ENCODE data around the gene NXNL2.

The NXNL2 gene

GRCh38 chr9:88533951-88534455 lies 975 bp upstream of the NXNL2 start:
- peak; percentile 25 for DNase-seq

GRCh38 chr9:88535226-88536022 lies 446 bp downstream of the NXNL2 start:
- DNase-seq: peak; percentile 15

GRCh38 chr9:88536023-88536324 lies 996 bp downstream of the NXNL2 start:
- DNase-seq: no peak

GRCh38 chr9:88536951-88537760 lies 2.2 kb downstream of the NXNL2 start:
- no peak for DNase-seq

- peak; percentile 80 for DNase-seq
These were observed 2.7 kb downstream of the NXNL2 start for GRCh38 chr9:88537761-88538091.

GRCh38 chr9:88538311-88539085 lies 3.5 kb downstream of the NXNL2 start:
- DNase-seq: no peak

GRCh38 chr9:88539246-88539645 lies 4.3 kb downstream of the NXNL2 start:
- no peak for DNase-seq

- no peak for DNase-seq
These were observed 5.3 kb downstream of the NXNL2 start for GRCh38 chr9:88540251-88540763.

GRCh38 chr9:88544245-88544644 lies 9.3 kb downstream of the NXNL2 start:
- no peak for DNase-seq

- no peak for DNase-seq
These were observed 16.7 kb downstream of the NXNL2 start for GRCh38 chr9:88551546-88552137.

- no peak for DNase-seq
These were observed 18.4 kb downstream of the NXNL2 start for GRCh38 chr9:88553350-88553749.

- no peak for DNase-seq
These were observed 20.4 kb downstream of the NXNL2 start for GRCh38 chr9:88555268-88555980.

GRCh38 chr9:88559661-88560060 lies 24.7 kb downstream of the NXNL2 start:
- no peak for DNase-seq

- DNase-seq: no peak
These were observed 32.9 kb downstream of the NXNL2 start for GRCh38 chr9:88567870-88568269.

GRCh38 chr9:88571419-88571818 lies 36.4 kb downstream of the NXNL2 start:
- no peak for DNase-seq

GRCh38 chr9:88572684-88573083 lies 37.7 kb downstream of the NXNL2 start:
- DNase-seq: no peak

GRCh38 chr9:88574953-88575352 lies 40.0 kb downstream of the NXNL2 start:
- DNase-seq: peak; percentile 30

- peak; percentile 11 for DNase-seq
These were observed 42.5 kb downstream of the NXNL2 start for GRCh38 chr9:88577256-88578120.

GRCh38 chr9:88578121-88579049 lies 43.4 kb downstream of the NXNL2 start:
- peak; percentile 76 for DNase-seq

Data from hematopoietic multipotent progenitor cell treated with erythropoietin and hydrocortisone succinate and interleukin-3 and kit ligand, for 4 days (in vitro differentiated cells).